Lower leg skin (tissue), 3 donors: Measurements from ENCODE around the gene LY6G5C.

Experiments used
- POLR2A ChIP-seq, 2 donors: fragments of 450-650 bp; IDR thresholded peaks; one replicate each; pipeline ENCODE4 v1.6.1; 2016 to 2017; ENCODE audit warnings: antibody characterized with exemption in 2 of 2, mild to moderate bottlenecking in 1 of 2, moderate library complexity in 1 of 2
- TF ChIP-seq, protein P1 (sequence below), 3 donors: fragments of 450-650 bp; IDR thresholded peaks; one replicate each; pipeline ENCODE4 v1.5.1; 2016; ENCODE audit warnings: antibody characterized with exemption in 3 of 3, mild to moderate bottlenecking in 3 of 3, moderate library complexity in 2 of 3

DNA sequence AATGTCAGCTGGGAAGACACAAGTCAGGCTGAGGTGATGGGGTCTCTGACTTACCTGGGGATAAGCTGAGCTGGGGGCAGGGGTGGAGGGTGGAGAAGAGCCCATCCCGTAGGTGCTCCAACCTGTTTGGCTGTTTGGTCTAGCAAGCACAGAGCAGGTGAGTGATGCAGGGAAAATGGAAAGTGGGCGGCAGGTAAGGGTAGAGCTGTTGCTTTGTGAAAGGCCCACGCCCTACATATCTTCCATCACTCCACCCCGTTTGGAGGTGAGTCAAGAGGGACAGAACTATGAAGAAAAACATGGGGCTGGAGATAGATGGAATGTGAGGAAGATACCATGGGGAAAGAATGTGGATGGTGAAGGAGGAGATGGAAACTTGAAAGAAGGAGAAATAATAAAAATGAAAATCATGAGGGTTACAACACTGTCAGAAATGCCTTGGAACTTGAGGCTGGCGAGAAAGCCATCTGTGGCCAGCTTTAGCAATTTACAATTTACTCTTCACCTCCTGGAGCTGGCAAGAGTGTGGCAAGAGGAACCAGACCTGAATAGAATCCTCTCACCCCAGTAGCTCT lies 39.4 kb upstream of the LY6G5C start:
- TF ChIP-seq, protein P1, sequence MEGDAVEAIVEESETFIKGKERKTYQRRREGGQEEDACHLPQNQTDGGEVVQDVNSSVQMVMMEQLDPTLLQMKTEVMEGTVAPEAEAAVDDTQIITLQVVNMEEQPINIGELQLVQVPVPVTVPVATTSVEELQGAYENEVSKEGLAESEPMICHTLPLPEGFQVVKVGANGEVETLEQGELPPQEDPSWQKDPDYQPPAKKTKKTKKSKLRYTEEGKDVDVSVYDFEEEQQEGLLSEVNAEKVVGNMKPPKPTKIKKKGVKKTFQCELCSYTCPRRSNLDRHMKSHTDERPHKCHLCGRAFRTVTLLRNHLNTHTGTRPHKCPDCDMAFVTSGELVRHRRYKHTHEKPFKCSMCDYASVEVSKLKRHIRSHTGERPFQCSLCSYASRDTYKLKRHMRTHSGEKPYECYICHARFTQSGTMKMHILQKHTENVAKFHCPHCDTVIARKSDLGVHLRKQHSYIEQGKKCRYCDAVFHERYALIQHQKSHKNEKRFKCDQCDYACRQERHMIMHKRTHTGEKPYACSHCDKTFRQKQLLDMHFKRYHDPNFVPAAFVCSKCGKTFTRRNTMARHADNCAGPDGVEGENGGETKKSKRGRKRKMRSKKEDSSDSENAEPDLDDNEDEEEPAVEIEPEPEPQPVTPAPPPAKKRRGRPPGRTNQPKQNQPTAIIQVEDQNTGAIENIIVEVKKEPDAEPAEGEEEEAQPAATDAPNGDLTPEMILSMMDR (IDR thresholded peaks at IDR 0.05) = no peak
- no peak for TF ChIP-seq POLR2A (IDR thresholded peaks at IDR 0.05)
